ENCODE results near the gene EGFR. TPM values are rescaled to one million over a fixed set of nuclear protein-coding genes. Genes with fewer than 3 reads are reported as not detected.

EGFR gene
- polyA plus RNA-seq (2013, experiment 1 of 2; ENCODE audit: insufficient read length), result 5.2 TPM
- 3.1 TPM for polyA plus RNA-seq (2013, experiment 2 of 2; ENCODE audit: insufficient read length)

DNA sequence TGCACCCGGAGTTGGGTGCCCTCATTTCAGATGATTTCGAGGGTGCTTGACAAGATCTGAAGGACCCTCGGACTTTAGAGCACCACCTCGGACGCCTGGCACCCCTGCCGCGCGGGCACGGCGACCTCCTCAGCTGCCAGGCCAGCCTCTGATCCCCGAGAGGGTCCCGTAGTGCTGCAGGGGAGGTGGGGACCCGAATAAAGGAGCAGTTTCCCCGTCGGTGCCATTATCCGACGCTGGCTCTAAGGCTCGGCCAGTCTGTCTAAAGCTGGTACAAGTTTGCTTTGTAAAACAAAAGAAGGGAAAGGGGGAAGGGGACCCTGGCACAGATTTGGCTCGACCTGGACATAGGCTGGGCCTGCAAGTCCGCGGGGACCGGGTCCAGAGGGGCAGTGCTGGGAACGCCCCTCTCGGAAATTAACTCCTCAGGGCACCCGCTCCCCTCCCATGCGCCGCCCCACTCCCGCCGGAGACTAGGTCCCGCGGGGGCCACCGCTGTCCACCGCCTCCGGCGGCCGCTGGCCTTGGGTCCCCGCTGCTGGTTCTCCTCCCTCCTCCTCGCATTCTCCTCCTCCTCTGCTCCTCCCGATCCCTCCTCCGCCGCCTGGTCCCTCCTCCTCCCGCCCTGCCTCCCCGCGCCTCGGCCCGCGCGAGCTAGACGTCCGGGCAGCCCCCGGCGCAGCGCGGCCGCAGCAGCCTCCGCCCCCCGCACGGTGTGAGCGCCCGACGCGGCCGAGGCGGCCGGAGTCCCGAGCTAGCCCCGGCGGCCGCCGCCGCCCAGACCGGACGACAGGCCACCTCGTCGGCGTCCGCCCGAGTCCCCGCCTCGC, at the start of gene EGFR:
TSS of gene EGFR (plus strand) at position 657 of the 830 bp plus-strand sequence. CDS start 261 bp downstream, outside the sequence.
- peak; percentile 77 for DNase-seq

DNA sequence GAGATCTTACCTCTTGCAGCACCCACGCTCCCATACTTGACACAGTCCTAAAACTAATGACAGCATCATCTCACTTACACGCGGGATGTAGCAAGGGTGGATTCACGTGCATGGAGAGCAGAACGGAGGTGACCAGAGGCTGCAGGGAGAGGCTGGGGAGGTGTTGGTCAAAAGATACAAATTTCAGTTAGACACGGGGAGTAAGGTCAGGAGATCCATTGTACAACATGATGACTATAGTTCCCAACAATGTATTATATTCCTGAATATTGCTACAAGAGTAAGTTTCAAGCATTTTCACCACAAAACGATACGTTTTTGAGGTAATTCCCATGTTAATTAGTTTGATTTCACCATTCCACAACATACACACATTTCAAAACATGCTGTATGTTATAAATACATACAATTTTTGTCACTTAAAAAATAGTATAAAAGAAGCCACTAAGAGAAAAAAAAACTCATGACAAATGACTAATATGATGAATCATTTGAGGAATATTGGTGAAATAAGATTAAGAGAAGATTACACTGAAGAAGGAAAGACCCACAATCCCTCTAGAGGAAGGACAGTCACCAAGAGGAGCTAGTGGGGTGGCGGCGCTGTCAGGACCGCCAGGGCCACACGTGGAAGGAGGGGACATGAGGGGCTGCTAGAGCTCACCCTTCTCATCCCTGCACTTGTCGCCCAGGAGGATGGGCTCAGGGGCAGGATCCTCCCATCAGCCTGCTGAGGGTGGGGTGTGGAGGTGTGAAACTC, 49.4 kb upstream of the EGFR start:
- peak; percentile 44 for DNase-seq

DNA sequence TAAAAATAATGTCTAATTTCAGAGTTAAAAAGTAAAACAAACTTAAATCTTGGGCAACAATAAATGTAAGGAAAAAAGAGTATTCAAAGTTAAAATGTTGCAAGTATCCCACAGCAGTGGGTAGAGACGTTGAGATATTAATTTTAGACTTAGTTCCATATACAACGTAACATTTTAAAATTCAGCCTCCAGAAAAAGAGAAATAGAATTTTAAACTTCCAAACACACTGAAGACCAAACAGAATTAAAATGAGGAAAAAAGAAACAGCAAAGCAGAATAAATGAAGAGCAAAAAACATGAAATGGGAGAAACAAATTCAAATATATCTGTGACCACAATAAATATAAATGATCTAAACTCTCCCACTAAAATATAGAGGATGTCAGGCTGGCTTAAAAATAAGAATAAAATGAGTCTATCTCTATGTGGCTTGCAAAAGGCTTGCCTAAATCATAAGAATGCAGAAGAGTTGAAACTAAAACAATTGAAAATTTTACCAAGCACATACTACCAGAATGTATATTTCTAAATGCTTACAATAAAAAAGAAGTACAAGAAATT, 46.0 kb upstream of the EGFR start:
- DNase-seq, result no peak

DNA sequence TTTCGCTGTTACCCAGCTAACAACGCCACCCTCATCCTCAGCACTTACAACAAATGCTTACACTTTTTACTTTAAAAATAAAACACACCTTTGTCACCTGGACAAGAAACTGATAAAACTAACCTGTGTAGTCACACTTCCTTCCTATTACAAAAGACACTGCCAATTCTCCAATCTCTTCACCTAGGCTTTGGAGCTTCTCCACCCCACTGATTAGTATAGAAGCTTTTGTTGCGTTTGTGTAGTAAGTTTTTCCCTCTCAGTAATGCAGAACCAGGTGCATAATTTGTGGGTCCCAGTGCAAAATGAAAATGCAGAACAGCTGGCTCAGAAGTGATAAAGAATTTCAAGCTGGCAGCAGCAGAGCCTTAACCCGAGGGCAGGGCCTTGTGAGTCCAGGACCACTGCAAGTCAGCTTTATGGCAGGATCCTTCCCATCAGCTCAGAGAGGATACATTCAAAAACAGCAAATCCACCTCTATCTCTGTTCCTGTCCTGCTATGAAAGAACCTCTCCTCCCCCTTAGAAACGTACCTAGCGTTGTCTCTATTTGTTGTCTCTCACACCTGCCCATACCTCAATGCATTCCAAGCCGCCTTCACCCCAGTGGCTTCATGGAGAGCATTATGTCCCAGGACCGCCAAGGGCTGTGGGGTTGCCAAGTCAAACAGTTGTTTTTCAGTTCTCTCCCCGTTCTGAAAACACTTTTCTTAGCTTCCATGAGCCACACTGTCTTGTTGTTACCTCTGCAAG, 40.3 kb upstream of the EGFR start:
- no peak for DNase-seq

DNA sequence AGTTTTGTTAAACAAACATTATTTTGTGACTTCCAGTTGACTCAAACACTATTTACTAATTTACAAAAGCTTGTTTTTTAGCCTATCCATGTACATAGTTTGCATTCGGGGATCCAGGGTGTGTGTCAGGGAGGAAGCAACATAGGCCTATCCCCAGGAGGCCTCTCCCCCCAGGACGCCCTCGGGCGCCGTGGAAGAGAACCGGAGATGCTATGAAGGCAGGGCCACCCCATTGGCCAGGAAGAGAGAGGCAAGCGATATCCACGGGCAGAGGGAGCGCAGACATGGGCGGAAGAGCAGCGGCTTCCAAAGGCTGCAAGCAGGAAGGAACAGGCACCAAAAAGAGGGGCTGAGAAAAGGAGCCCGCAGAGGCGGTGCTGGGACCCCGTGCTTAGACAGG, 38.3 kb upstream of the EGFR start:
- no peak for DNase-seq

DNA sequence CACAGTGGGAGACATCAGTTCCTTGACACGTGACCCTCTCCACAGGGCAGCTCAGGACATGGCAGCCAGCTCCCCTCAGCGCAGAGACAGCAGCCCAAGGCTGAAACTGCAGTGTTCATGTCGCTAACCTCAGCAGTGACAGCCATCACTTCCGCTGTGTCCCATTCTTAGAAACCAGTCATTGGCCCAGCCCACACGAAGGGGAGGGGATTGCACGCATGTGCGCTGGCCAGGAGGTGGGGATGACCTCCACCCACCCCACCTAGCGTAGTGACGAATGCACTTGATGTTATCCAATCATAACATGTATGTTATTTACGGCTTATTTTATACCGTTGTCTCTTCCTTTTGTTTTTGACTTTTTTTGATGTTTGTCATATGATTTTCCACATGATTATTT, 36.9 kb upstream of the EGFR start:
- DNase-seq, result no peak

DNA sequence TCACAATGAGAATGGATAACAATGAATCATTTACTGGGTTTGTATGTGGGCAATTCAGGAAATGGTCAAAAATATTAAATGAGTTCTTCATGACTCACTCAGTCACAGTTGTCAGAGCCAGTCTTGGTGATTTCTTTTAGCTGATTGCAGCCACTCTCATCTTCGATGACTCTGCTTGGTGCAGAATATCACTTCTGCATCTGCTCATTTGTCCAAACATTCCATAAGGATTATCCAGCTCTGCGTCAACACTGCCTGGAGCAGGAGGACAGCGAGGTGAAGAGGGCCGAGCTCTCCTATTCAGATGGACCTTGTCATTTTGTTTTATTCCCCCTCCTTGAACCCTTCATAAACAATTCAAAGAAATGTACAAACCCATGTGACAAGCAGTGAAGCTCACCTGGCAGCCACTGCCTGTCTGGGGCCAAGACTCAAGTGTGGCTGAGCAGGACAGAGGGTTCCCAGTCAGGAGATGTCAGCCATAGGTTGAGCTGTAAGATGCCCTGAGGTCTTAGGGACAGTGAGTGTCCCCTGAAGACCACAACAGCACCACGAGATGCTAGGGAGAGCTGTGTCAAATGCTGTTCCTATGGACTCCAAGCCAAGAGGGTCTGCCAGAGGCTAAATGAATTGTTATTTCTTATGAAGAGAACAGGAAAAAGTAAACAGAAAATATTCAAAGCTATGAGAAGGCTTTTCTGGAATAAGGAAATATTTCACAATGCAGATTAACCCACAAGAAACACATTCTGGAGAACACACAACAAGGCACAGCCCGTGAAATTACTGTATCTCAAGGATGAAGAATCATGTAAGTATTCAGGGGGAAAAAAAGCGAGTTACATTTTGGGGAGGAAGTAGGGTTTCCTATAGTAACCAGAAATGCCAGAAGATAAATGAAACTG, 33.1 kb upstream of the EGFR start:
- peak; percentile 96 for DNase-seq

DNA sequence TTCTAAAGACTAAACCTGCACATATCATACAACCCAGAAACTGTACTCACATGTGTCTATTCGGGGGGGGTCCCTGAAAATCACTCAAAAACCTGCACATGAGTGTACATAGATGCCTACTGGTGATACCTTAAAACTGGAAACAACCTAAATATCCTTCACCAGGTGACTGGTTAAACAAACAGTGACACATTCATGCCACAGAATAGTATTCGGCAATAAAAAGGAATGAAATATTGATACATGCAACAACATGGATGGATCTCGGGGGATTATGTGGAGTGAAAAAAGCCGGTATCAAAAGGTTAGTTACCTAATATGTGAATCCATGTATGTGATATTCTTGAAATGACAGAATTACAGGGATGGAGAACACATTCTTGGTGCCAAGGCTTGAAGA, 32.1 kb upstream of the EGFR start:
- no peak for DNase-seq

DNA sequence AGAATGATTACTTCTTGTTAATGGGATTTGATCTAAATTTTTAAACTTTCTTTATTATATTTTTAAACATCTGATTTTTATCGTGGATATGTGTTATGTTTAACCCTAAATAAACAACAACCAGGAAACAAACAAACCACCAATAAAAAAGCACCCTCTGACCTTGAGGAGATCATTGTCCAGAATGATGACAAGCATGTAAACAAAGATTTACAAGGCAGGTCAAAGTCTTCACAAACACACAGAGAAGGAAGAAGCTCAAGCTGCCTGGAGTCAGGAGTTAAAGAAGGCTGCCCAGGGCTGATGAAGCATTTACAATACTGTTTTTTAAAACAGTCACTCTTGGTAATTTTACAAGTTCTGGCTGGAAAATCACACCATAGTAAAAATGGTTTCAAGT, 31.0 kb upstream of the EGFR start:
- DNase-seq, result no peak

DNA sequence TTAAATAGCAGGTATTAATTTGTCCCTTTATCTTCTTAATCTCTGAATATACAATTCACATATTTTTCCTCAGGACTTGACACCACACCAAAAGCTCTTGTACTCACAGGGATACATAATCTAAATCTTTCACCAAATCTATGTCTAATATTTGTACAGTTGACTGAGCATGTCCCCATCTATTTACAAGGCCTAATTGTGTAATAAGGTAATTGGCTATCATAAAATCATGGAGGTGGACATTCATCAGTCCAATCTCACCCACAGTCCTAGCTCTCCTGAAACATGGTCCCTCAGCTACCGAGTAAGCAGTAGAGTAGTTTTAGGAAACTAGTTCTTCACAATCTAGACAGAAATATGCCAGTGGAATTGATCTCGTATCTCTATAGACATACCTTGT, 30.3 kb upstream of the EGFR start:
- no peak for DNase-seq

DNA sequence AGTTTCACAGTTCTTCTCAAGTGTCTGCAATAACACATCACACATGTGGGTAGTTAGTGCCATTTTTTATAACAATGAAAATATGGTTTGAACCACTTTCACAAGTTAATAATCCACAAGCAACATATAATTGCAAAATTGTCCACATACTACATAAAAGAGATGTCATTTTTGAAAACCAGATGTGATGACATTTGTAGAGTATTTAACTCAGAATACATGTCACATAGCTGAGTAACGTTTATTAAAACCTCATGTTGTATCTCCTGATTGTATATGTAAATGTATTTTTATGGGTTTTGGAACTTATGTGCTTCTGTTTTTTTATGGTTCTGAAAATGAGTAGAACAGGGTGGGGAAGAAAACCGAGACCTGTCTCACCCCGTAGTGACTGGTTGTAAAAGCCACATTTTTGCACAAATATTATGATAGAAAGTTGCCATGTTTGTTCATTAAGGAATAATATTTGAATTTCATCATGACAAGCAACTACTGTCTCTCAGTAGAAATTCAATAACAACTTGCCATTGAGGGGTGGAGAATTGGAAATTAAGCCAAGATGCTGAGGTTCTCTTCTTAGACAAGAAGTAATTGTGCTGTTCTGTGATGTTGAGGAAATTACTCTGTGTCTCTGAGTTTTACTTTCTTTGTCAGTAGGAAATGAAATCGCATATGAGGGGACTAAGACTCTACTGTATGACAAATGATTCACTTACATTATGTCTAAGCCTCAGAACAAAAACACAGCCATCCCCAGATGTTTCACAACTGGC, 29.2 kb upstream of the EGFR start:
- DNase-seq, result peak; percentile 31

DNA sequence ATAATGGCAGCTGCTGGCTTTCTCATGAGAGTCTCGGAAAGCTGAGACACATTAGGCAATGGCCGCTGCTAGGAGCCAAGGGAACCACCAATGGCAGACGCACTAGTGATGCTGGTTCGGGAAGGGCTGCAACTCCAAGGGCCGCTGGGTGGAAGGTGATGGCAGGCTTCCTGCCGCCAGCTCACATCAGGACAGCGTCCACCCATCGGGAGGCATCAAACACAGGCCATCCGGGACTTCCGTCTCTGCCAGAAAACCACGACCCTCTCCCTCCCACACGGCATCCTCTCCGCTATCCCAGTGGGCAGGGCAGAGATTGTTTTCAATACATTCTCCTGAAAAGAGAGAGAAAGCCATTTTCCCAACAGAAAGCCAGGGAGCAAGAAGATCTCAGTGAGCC, 27.5 kb upstream of the EGFR start:
- no peak for DNase-seq

DNA sequence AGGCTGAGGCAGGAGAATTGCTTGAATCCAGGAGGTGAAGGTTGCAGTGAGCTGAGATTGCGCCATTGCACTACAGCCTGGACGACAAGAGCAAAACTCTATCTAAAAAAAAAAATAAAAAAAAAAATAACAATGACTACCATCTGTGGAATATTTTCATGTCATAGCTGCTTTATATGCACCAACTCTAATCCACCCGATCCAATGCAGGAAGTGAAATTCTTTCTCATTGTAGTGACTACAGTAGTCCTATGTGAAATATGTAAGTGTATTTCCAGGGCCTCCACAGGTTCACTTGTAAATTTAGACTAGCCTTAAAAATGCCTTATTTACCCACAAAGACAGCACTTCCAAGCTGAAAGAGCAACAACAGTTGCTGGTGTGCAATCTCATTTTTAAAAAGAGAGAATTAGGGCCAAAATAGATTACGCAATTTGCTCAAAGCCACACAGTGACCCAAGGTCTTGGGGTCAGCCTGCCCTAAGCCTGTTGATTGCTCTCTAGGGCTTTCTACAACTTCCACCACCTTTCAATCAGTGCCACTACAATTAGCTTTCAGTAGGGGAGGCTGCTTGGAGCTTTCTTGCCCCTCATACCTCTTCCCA, 25.8 kb upstream of the EGFR start:
- DNase-seq, result peak; percentile 55

DNA sequence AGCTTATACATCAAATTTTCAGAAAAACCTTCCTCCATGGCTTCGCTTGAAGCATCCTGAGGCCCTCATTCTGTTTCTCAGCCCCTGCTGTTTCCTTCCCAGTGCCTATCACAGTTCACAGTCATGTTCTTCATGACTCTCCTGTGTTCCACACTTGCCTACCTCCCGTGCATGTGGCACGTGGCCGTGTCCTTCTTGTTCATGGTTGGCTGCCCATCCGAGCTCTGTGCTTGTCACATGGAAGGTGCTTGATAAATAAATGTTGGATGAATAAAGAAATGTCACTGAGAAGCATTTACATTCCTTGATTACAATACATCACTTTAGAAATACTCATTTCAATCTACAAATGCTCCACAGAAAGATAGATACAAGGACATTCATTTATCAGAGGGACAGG, 23.7 kb upstream of the EGFR start:
- no peak for DNase-seq

DNA sequence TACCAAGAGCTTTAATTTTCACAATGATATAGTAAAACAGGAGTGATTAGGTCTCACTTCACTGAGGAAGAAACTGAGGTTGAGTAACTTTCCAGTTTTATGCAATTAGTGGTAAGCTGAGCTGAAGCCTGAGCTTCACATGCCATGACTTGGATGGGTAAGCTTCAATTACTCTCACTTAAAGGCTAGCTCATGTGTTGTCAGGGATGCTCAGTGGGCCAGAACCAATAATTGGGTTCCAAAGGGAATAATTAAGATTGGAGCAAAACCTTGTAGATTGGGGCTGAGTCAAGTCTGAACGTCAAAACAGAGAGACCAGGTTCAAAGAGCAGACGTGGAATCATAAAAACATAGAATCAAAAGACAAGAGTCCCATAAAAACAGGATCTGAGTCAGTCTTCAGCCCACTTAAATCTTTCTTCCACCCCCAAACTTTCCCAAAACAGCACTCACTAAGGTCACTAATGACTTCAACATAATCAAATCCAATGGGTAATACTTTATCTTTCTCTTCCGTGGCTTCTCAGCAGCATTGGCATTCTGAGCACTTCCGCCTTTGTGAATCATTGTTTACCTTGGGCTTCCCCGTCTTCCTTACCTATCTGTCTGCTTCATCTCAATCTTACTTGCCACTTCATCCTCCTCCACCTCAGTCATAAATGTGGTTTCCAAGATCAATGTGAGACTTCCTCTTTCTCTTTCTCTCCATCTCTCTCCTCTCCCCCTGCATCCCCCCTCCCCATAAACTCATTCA, 23.0 kb upstream of the EGFR start:
- DNase-seq, result peak; percentile 56

DNA sequence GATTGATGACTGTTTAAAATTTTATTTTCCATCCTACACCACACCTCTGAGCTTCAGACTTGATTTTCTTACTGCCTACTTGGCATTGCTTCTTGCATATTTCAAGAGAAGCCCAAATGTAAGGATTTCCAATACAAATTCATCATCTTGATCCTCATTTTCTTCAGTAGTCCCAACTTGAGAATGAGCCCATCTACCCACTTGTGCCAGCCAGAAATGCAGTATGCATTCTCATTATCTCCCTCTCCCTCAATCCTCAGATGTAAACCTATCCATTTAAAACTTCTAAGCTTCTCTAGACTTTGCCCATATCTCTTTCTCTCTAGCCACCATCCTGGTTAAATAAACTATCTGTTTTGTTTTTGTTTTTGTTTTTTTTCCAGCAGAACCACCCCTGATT, 22.4 kb upstream of the EGFR start:
- no peak for DNase-seq

DNA sequence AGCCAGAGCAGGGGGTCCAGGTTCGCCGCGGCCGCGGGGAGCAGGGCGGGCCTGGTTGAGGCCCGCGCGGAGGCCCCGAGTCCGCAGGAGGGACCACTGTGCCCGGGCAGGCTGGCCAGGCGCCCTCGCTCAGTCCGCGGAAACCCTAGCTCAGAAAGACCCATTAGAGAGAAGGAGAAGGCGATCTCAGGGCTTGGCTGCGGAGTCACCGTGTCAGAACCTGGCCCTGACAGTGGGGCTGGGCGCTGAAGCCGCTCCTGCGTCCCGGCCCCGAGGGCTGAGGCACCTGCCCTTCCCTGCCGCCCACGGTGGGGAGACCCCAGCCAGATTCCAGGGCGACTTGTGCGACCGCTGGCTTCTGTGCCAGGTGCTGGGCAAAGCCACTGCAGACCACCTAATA, 14.2 kb upstream of the EGFR start:
- no peak for DNase-seq

DNA sequence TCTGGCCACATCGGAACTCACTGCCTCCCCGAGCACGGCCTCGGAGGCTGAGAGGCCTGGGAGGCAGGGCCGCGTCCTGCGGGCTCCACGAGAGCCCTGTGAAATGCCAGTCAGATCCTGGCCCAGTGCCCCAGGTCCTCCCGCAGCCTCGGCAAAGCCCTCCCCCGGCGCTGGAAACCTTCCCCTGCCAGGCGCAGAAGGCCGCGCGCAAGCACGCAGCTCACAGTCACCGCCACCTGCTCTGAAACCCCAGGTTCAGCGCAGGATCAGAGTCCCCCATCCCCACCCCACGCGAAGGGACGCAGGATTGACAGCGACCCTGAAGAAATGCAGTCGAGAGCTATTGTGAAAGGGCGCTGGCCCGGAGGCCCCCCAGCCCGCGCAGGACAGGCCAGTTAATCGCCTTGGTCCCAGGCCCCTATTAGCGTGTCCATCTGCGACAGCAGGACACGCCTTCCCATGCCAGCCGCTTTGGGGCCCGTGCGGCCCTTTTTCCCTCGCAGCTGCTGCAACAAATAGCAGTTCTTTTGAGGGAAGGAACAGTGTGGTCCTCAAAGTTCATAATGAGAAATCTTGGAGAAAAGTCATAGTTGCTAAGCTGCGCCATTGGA, 13.5 kb upstream of the EGFR start:
- DNase-seq, result no peak

DNA sequence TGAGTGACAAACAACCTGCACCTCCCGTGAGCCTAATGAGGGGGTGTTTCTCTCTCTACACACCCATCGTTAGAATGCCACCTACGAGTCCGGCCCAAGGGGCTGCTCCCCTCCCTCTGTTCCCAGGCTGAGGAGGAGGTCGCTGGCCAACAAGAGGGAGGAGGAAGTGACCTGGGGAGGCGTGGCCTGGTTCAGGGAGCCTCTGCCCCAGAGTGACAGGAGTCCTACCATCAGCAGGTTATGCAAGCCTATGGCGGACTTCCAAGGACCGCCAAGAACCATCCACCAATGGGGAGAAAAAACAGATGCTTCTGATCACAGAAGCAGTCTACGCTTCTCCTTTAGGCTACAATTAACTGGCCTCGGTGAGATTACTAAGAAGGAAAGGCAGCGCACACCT, 12.3 kb upstream of the EGFR start:
- DNase-seq, result no peak
